Naive B cell (primary cell): Measurements from ENCODE around the gene COLGALT1. TPM values are rescaled to one million over a fixed set of nuclear protein-coding genes. Genes with fewer than 3 reads are reported as not detected.
"Not testable (repeated sequence)": the region's sequence is repeated elsewhere in the genome, so short reads cannot be mapped to it uniquely, and the experiment has no call there.

ENCODE experiments used
- ATAC-seq, 2 donors: fragments of 150-1000 bp; cut with Tn5 transposase; 2 replicates each; pipeline ENCODE4 v1.10.0; 2021; ENCODE audit warnings: low read depth in 2 of 2, mild to moderate bottlenecking in 2 of 2, moderate library complexity in 2 of 2
- DNase-seq: peaks from one replicate; pipeline ENCODE4 v3.0.0; 2022
- H3K27ac Mint-ChIP-seq, 6 donors: one replicate each; pipeline ENCODE4 v1.8.0; 2020 to 2022; ENCODE audit warnings: mild to moderate bottlenecking in 6 of 6, mixed read lengths in 6 of 6, moderate library complexity in 5 of 6, inconsistent platforms in 2 of 6
- H3K27me3 Mint-ChIP-seq, 3 donors: one replicate each; pipeline ENCODE4 v1.8.0; 2021 to 2022; ENCODE audit warnings: mixed read lengths in 3 of 3, mild to moderate bottlenecking in 1 of 3
- H3K36me3 Mint-ChIP-seq, 2 donors: one replicate each; pipeline ENCODE4 v1.8.0; 2020 to 2022; ENCODE audit warnings: mixed read lengths in 2 of 2, inconsistent platforms in 1 of 2, mild to moderate bottlenecking in 1 of 2
- H3K4me1 Mint-ChIP-seq, 3 donors: one replicate each; pipeline ENCODE4 v1.8.0; 2020 to 2022; ENCODE audit warnings: mixed read lengths in 3 of 3, inconsistent platforms in 1 of 3, mild to moderate bottlenecking in 1 of 3, moderate library complexity in 1 of 3
- H3K4me3 Mint-ChIP-seq, 8 donors: one replicate each; pipeline ENCODE4 v1.8.0; 2020 to 2022; ENCODE audit warnings: mild to moderate bottlenecking in 8 of 8, mixed read lengths in 8 of 8, moderate library complexity in 8 of 8, inconsistent platforms in 2 of 8
- H3K9me3 Mint-ChIP-seq, 7 donors: one replicate each; pipeline ENCODE4 v1.8.0; 2020 to 2022; ENCODE audit warnings: mixed read lengths in 7 of 7, mild to moderate bottlenecking in 5 of 7, inconsistent platforms in 2 of 7, moderate library complexity in 1 of 7
- polyA plus RNA-seq, 6 donors: library from polyadenylated mRNA; unstranded; fragments of 300-500 nt; fragmentation: Illumina TruSeq; gene quantifications; one replicate each; pipeline ENCODE4 v1.2.3, GENCODE V29; 2021; ENCODE audit warnings: low read depth in 6 of 6

Gene COLGALT1
- polyA plus RNA-seq, 6 donors from 2014 or later = 5.2 to 21.8 (median 15.2) TPM

DNA sequence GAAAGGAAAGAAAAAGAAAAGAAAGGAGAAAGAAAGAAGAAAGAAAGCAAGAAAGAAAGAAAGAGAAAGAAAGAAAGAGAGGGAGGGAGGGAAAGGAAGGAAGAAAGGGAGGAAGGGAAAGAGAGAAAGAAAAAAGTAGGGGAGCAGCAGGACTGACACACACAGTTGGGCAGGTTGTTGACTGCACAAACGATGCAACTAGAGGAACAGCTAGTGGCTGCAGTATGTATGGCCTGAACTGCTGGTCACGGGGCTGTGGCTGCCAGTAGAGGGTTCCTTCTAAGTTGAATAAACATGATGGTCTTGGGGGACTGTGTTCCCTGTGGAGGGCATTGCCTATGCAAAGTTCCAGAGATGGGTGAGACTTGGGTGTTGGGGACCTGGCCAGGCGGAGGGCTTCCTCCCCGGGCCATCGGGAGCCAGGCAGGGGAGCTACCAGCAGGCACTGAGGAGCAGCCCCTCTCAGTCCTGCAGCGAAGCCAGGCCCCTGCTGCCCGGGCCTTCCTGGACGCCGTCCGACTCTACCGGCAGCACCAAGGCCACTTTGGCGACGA, 16.7 kb upstream of the COLGALT1 start:
- peak overlapping the region; percentile 63 to 95 (median 84) for H3K27ac Mint-ChIP-seq
- H3K4me1 Mint-ChIP-seq = peaks cover 41 to 60% (median 60%) of the 10 kb centered on the region in 3 donors
- H3K36me3 Mint-ChIP-seq = peaks cover 5 to 27% of the 10 kb centered on the region in 2 donors
- H3K27me3 Mint-ChIP-seq = no peaks in the 10 kb centered on the region
- DNase-seq (no peak), ATAC-seq (peak; percentile 22 to 27)
- peak overlapping the region; percentile 66 to 87 (median 76) for H3K4me3 Mint-ChIP-seq
- H3K9me3 Mint-ChIP-seq = no peaks in the 10 kb centered on the region

DNA sequence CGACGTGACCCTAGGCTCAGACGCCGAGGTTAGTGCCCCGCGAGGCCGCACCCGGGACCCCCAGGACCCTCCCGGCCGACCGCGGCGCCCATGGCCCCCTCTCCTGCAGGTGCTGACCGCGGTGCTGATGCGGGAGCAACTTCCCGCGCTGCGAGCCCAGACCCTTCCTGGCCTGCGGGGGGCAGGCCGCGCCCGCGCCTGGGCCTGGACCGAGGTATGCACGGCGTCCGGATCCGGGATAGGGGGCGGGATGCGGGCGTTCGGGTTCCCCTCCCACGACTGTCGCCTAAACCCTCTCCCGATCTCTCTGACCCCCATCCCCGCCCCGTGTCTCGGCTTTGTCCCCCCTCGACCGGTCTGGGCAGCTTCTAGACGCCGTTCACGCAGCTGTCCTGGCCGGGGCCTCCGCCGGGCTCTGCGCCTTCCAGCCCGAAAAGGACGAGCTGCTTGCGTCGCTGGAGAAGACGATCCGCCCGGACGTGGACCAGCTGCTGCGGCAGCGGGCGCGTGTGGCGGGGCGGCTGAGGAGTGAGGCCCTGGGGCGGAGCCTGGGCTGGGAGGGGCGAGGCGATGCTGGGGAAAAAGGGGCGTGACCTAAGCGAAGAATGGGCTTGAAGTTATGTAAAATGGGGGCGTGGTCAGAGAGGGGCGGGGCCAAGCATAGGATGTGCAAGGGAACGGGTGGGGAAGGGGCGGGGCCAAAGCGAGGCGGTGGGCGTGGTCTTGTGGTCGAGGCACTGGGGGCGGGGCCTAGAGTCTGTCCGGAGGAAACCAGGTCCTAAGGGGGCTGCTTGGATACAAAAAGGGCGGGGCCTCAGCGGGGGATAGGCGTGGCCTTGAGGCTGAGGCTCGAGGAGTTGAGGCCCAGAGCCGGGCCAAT, 16.0 kb upstream of the COLGALT1 start:
- DNase-seq (peak; percentile 94), ATAC-seq (peak; percentile 87 to 90)
- Mint-ChIP-seq H3K4me1 (peaks cover 47 to 65% (median 62%) of the 10 kb centered on the region in 3 donors), H3K36me3 (peaks cover 5 to 34% of the 10 kb centered on the region in 2 donors), H3K27ac (peak overlapping the region; percentile 46 to 98 (median 94)), H3K27me3 (no peaks in the 10 kb centered on the region), H3K9me3 (no peaks in the 10 kb centered on the region), H3K4me3 (peak overlapping the region; percentile 67 to 92 (median 86))

DNA sequence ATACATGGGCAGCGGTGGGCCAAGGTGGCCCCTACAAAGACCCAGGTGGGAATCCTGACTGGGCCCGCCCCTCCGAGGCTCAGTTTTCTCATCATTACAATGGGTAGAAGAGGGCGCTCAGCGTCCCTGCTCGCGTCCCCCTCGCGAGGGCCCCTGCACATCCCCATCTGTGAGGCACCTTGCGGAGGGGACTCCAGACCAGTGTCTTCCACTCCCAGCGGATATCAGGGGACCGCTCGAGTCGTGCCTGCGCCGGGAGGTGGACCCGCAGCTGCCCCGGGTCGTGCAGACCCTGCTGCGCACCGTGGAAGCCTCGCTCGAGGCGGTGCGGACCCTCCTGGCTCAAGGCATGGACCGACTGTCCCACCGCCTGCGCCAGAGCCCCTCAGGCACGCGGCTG, 15.3 kb upstream of the COLGALT1 start:
- Mint-ChIP-seq H3K4me1 (peaks cover 49 to 69% (median 66%) of the 10 kb centered on the region in 3 donors), H3K4me3 (peak overlapping the region in 1 of 8 donors; percentile 53), H3K36me3 (peaks cover 5 to 37% of the 10 kb centered on the region in 2 donors), H3K27me3 (no peaks in the 10 kb centered on the region), H3K9me3 (no peaks in the 10 kb centered on the region), H3K27ac (peak overlapping the region in 3 of 6 donors; percentile 93 to 98 (median 96))
- ATAC-seq = no peak
- DNase-seq = no peak

DNA sequence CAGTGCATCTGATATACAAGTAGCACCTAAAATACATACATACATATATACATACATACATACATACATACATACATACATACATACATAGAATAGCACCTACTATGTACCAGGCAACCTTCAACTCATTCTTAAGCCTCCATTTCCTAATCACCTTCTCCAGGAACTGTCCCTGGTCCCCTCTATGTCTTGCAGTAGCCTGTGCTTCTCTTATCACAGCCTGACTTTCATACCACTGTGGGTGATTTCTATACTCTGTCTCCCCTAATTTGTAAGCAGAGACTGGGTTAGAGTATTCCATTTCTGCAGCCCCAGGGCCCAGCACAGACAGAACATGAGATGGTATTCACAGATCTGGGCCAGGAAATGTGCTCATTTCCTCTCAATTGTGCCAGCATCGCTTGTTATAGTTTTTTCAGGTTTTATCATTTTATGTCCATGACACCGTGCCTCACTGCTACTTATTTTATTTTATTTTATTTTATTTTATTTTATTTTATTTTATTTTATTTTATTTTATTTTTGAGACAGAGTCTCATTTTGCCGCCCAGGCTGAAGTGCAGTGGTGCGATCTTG, 14.2 kb upstream of the COLGALT1 start:
- peaks cover 5 to 37% of the 10 kb centered on the region in 2 donors for H3K36me3 Mint-ChIP-seq

DNA sequence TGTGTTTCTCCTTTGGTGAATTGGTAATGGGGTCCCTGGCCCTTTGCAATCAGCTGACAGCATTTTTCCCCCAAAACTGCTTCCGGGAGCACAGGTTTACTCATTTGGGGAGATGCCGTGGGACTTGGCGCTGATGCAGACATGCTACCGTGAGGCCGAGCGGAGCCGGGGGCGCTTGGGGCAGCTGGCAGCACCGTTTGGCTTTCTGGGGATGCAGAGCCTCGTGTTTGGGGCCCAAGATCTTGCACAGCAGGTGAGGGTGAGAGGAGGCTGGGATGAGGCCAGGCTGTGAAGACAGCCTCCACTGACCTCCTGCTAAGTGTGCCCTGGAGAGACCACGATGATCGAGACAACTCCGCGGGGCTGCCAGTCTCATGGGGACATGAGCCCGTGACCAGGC, 13.4 kb upstream of the COLGALT1 start:
- H3K4me3 Mint-ChIP-seq = no peak overlapping the region
- ATAC-seq (no peak), DNase-seq (no peak)
- no peaks in the 10 kb centered on the region for H3K9me3 Mint-ChIP-seq
- H3K27ac Mint-ChIP-seq = peak overlapping the region in 4 of 6 donors; percentile 26 to 72 (median 44)
- H3K36me3 Mint-ChIP-seq = peaks cover 9 to 44% of the 10 kb centered on the region in 2 donors
- H3K27me3 Mint-ChIP-seq = no peaks in the 10 kb centered on the region
- H3K4me1 Mint-ChIP-seq = peaks cover 58 to 75% (median 71%) of the 10 kb centered on the region in 3 donors

More for the DNA sequence above, 14.2 kb upstream of the COLGALT1 start:
- H3K9me3 Mint-ChIP-seq = no peaks in the 10 kb centered on the region
- peaks cover 53 to 74% (median 70%) of the 10 kb centered on the region in 3 donors for H3K4me1 Mint-ChIP-seq
- H3K4me3 Mint-ChIP-seq = peak overlapping the region in 1 of 8 donors; percentile 53
- DNase-seq = no peak
- no peaks in the 10 kb centered on the region for H3K27me3 Mint-ChIP-seq
- no peak for ATAC-seq
- H3K27ac Mint-ChIP-seq = peak overlapping the region in 2 of 6 donors; percentile 28 to 92

DNA sequence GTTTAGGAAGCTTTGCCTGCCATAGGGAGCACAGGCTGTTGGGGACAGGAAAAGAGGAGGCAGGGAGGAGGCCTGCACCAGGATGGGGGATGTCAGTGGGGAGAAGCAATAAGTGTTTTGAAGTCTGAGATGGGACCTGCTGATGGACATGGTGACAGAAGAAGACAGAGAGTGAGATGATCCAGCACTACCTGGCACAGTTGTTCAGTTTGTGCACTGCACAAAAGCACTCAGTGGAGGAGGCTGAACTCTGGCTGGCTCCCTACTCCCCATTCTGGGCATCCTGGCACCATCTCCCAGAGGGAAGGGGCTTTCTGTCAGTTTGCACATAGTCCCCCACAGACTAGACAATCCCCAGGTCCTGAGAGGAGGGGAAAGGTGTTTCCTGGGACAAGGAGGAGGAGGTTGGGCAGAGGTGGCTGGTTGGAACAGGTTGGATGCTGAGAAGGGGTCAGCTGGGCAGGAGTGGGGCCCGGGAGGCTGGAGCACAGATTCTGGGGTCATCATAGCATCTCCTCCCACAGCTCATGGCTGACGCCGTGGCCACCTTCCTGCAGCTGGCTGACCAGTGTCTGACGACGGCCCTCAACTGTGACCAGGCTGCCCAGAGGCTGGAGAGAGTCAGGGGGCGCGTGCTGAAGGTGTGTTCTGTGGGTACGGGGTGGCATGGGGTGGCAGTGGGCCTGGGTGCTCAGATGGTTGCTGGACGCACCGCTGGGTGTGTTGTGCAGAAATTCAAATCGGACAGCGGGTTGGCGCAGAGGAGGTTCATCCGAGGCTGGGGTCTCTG, 12.5 kb upstream of the COLGALT1 start:
- DNase-seq = no peak
- peak overlapping the region in 5 of 6 donors; percentile 26 to 95 (median 72) for H3K27ac Mint-ChIP-seq
- H3K27me3 Mint-ChIP-seq = no peaks in the 10 kb centered on the region
- H3K36me3 Mint-ChIP-seq = peaks cover 9 to 48% of the 10 kb centered on the region in 2 donors
- H3K9me3 Mint-ChIP-seq = no peaks in the 10 kb centered on the region
- H3K4me1 Mint-ChIP-seq = peaks cover 55 to 69% (median 64%) of the 10 kb centered on the region in 3 donors
- peak overlapping the region in 1 of 8 donors; percentile 36 for H3K4me3 Mint-ChIP-seq
- no peak for ATAC-seq

DNA sequence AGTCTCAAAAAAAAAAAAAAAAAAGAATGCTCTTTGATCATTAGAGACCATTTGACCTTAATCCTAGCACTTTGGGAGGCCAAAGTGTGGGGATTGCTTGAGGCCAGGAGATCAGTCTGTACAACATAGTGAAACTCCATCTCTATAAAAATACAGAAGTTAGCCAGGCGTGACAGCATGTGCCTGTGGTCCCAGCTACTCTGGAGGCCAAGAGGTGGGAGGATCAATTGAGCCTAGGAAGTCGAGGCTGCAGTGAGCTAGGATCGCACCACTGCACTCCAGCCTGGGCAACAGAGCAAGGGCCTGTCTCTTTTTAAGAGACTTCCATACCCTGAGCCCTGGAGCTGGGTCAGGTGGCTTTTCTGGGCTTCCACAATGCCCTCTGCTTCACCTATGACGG, 11.5 kb upstream of the COLGALT1 start:
- H3K27me3 Mint-ChIP-seq = no peaks in the 10 kb centered on the region
- no peak for ATAC-seq
- peak overlapping the region in 4 of 6 donors; percentile 49 to 89 (median 66) for H3K27ac Mint-ChIP-seq
- no peak for DNase-seq
- H3K4me3 Mint-ChIP-seq = peak overlapping the region in 1 of 8 donors; percentile 61
- peaks cover 9 to 49% of the 10 kb centered on the region in 2 donors for H3K36me3 Mint-ChIP-seq
- H3K4me1 Mint-ChIP-seq = peaks cover 52 to 63% (median 58%) of the 10 kb centered on the region in 3 donors
- H3K9me3 Mint-ChIP-seq = no peaks in the 10 kb centered on the region

DNA sequence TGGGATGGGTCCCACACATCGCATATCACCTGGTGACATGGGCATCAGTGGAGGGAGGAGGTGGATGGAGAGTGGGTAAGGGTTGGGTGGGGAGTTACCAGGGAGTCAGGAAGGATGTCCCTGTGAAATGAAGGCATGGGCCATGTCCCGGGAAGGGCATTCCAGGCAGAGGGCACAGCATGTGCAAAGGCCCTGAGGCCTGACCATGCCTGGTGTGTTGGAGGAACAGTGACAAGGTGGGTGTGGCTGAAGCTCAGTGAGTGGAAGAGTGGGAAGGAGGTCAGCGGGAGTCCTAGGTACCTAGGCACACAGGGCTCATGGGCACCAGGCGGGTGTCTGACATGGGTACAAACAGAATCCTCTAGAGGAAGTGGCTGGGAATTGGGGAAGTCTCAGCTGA, 11.0 kb upstream of the COLGALT1 start:
- H3K36me3 Mint-ChIP-seq = peaks cover 9 to 54% of the 10 kb centered on the region in 2 donors
- no peak overlapping the region for H3K4me3 Mint-ChIP-seq
- no peaks in the 10 kb centered on the region for H3K27me3 Mint-ChIP-seq
- DNase-seq = no peak
- H3K27ac Mint-ChIP-seq = peak overlapping the region in 5 of 6 donors; percentile 24 to 89 (median 65)
- H3K4me1 Mint-ChIP-seq = peaks cover 53 to 62% (median 60%) of the 10 kb centered on the region in 3 donors
- no peak for ATAC-seq
- no peaks in the 10 kb centered on the region for H3K9me3 Mint-ChIP-seq

DNA sequence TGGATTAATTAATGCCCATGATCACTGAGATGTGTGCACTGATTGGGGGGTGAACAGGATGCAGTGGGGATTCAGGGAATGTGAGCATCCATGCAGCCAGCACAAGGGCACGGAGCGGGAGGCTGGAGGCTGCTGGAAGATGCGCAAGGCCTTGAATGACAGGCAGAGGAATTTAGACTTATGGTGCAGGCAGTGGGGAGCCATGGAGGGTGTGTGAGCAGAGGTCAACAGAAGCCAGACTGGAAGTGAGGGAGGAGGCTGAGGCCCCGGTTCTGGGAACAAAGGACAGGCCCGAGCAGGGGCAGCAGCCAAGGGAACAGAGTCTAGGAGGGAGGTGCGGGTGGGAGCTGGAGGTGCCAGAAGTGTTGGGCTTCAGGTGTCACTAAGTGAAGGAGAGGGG, 7.3 kb upstream of the COLGALT1 start:
- Mint-ChIP-seq H3K4me3 (no peak overlapping the region), H3K4me1 (peaks cover 31 to 40% (median 36%) of the 10 kb centered on the region in 3 donors), H3K9me3 (no peaks in the 10 kb centered on the region), H3K27ac (peak overlapping the region in 4 of 6 donors; percentile 41 to 94 (median 92)), H3K36me3 (peaks cover 10 to 48% of the 10 kb centered on the region in 2 donors), H3K27me3 (no peaks in the 10 kb centered on the region)
- no peak for ATAC-seq
- no peak for DNase-seq

DNA sequence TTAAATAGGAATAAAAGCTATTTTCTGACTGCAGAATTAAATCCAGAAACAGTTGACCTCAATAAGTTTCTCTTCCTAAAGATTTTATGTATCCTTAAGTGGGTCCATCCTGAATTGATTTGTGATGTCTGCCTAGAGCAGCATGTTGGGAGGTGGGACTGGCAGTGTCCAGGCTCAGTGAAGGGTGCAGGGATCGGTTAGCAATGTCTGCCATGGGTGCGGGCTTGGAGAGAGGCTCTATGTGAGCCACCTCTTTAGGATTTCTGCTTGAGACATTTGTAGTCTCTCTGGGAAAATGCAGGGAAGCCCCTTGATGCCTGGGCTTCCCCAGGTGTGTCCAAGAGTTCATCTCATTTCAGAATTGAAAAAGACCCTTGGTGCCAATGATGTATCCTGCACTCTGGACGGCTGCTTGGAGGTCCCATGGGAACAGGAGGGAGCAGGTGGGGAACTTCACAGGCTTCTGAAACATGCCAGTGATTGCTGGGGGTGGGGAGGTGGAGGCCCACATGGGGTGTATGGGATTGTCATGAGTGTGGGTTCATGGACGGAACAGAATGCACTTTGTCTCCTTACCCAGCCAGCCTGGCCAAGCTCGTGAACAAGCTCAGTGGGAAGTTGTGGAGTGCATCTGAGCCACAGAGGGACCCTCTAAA, 6.2 kb upstream of the COLGALT1 start:
- H3K4me3 Mint-ChIP-seq = peak overlapping the region in 1 of 8 donors; percentile 45
- H3K4me1 Mint-ChIP-seq = peaks cover 23 to 36% (median 27%) of the 10 kb centered on the region in 3 donors
- peak overlapping the region in 5 of 6 donors; percentile 21 to 93 (median 47) for H3K27ac Mint-ChIP-seq
- H3K27me3 Mint-ChIP-seq = no peaks in the 10 kb centered on the region
- H3K36me3 Mint-ChIP-seq = peaks cover 15 to 45% of the 10 kb centered on the region in 2 donors
- no peak for DNase-seq
- H3K9me3 Mint-ChIP-seq = no peaks in the 10 kb centered on the region
- ATAC-seq = no peak

DNA sequence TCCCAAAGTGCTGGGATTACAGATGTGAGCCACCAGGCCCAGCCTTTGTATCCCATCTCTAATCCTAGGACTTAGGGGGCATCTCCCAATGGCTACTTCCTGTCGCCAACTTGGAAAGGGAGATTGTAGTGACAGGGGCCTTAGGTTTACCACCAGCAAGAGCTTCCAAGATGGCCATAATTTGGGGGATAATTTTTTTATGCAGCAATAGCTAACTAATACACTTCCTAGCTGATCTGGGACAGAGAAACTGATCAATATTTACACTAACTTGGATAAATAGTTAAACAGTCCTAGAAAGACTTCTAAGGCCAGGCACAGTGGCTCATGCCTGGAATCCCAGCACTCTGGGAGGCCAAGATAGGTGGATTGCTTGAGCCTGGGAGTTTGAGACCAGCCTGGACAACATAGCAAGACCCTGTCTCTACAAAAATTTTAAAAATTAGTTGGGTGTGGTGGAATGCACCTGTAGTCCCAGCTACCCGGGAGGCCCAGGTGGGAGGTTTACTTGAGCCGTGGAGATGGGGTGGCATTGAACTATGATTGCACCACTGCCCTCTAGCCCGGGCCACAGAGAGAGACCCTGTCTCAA, 5.3 kb upstream of the COLGALT1 start:
- H3K36me3 Mint-ChIP-seq = peaks cover 15 to 38% of the 10 kb centered on the region in 2 donors
- no peak for DNase-seq
- H3K4me1 Mint-ChIP-seq = peaks cover 21 to 34% (median 21%) of the 10 kb centered on the region in 3 donors
- H3K27me3 Mint-ChIP-seq = no peaks in the 10 kb centered on the region
- no peaks in the 10 kb centered on the region for H3K9me3 Mint-ChIP-seq
- H3K4me3 Mint-ChIP-seq = no peak overlapping the region
- ATAC-seq = no peak
- peak overlapping the region in 4 of 6 donors; percentile 44 to 94 (median 74) for H3K27ac Mint-ChIP-seq

DNA sequence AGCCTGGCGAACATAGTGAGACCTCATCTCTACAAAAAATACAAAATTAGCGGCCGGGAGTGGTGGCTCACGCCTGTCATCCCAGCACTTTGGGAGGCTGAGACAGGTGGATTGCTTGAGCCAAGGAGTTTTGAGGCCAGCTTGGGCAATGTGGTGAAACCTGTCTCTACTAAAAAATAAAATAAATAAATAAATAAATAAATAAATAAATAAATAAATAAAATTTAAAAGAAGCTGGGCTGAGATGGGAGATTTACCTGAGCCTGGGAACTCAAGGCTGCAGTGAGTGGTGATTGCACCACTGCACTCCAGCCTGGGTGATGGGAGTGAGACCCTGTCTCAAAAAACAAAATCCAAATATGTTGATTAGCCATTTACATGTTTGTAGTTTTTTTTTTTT, 2.7 kb upstream of the COLGALT1 start:
- H3K4me3 Mint-ChIP-seq, H3K27me3 Mint-ChIP-seq: not testable (repeated sequence)

More for the DNA sequence above, 2.7 kb upstream of the COLGALT1 start:
- Mint-ChIP-seq H3K4me1 (peaks cover 13 to 32% (median 23%) of the 10 kb centered on the region in 3 donors), H3K36me3 (peaks cover 11 to 30% of the 10 kb centered on the region in 2 donors), H3K27ac (peak overlapping the region in 1 of 6 donors; percentile 84)
- DNase-seq, H3K9me3 Mint-ChIP-seq, ATAC-seq: not testable (repeated sequence)
